Lower lobe of right lung (tissue), 2 donors: ENCODE data around the gene NPEPL1. TPM values are rescaled to one million over a fixed set of nuclear protein-coding genes. Genes with fewer than 3 reads are reported as not detected.
"Not testable (repeated sequence)": the region's sequence is repeated elsewhere in the genome, so short reads cannot be mapped to it uniquely, and the experiment has no call there.

Experiments
- ATAC-seq, 2 donors: fragments of 200-7000 bp; cut with Tn5 transposase; one replicate each; pipeline ENCODE4 v1.9.1; 2020 to 2022; ENCODE audit warnings: mild to moderate bottlenecking in 2 of 2, moderate library complexity in 2 of 2
- DNase-seq: peaks from one replicate; pipeline ENCODE4 v3.0.0-alpha.2; 2020
- H3K27ac ChIP-seq: fragments of 200-600 bp; one replicate; pipeline ENCODE4 v1.8.0; 2022
- H3K27me3 ChIP-seq: fragments of 200-600 bp; one replicate; pipeline ENCODE4 v1.8.0; 2022; ENCODE audit warnings: low read depth
- H3K36me3 ChIP-seq: fragments of 200-600 bp; one replicate; pipeline ENCODE4 v1.8.0; 2022; ENCODE audit warnings: mild to moderate bottlenecking
- H3K4me1 ChIP-seq: fragments of 200-600 bp; one replicate; pipeline ENCODE4 v1.8.0; 2022
- H3K4me3 ChIP-seq: fragments of 200-600 bp; one replicate; pipeline ENCODE4 v1.8.0; 2022; ENCODE audit warnings: mild to moderate bottlenecking
- H3K9me3 ChIP-seq: fragments of 200-600 bp; one replicate; pipeline ENCODE4 v1.8.0; 2022
- intact Hi-C: fragments of 100-400 bp; cut with DNase I; formaldehyde crosslinking; loops from one replicate; pipeline ENCODE4 v1.11.0; 2022
- total RNA-seq: library from RNA; stranded (reverse); fragmentation: NEBNext Ultra II Directional; extraction: Animal tissue kit (Norgen Biotek cat#: 25700); gene quantifications from one replicate; pipeline ENCODE4 v1.2.1, GENCODE V29; 2021
- TF ChIP-seq, protein P1 (sequence below): fragments of 200-600 bp; IDR thresholded peaks from one replicate; pipeline ENCODE4 v1.8.0; 2022; ENCODE audit warnings: antibody characterized with exemption, mild to moderate bottlenecking
- donor health status: DM: no; HTN: yes; CAD: no; lungs with severe emphysema.

The NPEPL1 gene
- total RNA-seq, 1 donor from 2014 or later, result 40.6 TPM

GRCh38 chr20:58755062-58755697 is 62.6 kb downstream of the NPEPL1 start:
- intact Hi-C loops, result no loop called here
- no peak for ATAC-seq
- H3K36me3 ChIP-seq, result no peaks in the 10 kb centered on the region
- no peak overlapping the region for H3K4me3 ChIP-seq
- no peaks in the 10 kb centered on the region for H3K9me3 ChIP-seq
- TF ChIP-seq, protein P1, sequence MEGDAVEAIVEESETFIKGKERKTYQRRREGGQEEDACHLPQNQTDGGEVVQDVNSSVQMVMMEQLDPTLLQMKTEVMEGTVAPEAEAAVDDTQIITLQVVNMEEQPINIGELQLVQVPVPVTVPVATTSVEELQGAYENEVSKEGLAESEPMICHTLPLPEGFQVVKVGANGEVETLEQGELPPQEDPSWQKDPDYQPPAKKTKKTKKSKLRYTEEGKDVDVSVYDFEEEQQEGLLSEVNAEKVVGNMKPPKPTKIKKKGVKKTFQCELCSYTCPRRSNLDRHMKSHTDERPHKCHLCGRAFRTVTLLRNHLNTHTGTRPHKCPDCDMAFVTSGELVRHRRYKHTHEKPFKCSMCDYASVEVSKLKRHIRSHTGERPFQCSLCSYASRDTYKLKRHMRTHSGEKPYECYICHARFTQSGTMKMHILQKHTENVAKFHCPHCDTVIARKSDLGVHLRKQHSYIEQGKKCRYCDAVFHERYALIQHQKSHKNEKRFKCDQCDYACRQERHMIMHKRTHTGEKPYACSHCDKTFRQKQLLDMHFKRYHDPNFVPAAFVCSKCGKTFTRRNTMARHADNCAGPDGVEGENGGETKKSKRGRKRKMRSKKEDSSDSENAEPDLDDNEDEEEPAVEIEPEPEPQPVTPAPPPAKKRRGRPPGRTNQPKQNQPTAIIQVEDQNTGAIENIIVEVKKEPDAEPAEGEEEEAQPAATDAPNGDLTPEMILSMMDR, result no peak
- DNase-seq, result no peak
- H3K27ac ChIP-seq, result no peak overlapping the region
- H3K27me3 ChIP-seq, result peaks cover 10% of the 10 kb centered on the region
- H3K4me1 ChIP-seq, result no peaks in the 10 kb centered on the region

DNA sequence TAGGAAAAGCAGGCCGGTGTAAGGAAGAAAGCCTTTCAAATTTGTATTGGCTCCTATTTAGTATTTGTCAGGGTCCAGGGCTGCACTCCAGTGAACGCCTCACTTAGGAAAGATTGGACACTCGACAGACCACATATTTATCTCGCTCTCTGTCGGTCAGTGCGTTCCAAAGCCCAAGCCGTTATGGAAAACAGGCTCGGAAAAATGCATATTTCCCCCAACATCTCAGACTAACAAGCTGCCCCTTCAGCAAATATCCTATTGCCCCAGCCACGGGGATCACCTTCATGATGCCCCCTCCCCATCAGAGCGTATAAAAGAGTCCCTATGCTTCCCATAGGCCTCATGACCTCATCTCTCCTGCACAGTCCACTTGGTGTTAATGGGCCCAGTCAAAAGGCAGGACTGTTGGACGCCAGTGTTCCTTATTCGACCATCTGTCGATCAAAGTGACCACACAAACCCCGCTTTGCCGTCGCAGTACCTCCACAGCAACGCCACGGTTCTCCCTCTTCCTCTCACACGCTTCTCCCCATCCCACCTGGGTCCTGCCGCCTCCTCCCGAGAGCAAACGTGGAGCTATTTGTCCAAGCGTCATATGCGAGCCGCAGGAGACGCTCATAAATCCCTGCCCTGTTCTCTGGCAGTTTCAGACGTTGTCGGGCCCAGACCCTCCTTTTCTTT is 63.3 kb downstream of the NPEPL1 start:
- no peak for DNase-seq
- H3K4me3 ChIP-seq, result no peak overlapping the region
- H3K4me1 ChIP-seq, result no peaks in the 10 kb centered on the region
- intact Hi-C loops, result no loop called here
- H3K27ac ChIP-seq, result no peak overlapping the region
- H3K36me3 ChIP-seq, result no peaks in the 10 kb centered on the region
- TF ChIP-seq, protein P1, result no peak
- peaks cover 10% of the 10 kb centered on the region for H3K27me3 ChIP-seq
- ATAC-seq, result no peak
- no peaks in the 10 kb centered on the region for H3K9me3 ChIP-seq

DNA sequence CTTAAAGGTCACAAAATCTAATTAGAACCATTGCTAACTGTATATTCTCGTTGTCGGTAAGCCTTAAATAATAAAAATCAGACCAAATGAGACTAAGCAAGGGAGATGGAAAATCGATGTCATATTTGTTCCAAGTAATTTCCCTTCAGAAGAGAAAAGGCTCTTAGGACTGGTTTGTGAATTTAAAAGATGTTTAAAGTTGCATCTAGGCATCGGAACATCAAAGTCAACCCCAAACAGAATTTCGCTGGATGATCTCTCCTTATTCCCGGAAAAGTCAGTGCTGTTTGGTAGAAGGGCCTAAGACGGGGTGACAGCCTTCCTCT is 63.8 kb downstream of the NPEPL1 start:
- H3K27me3 ChIP-seq, result peaks cover 8% of the 10 kb centered on the region
- H3K27ac ChIP-seq, result no peak overlapping the region
- TF ChIP-seq, protein P1, result no peak
- ATAC-seq (no peak), DNase-seq (no peak)
- no peaks in the 10 kb centered on the region for H3K36me3 ChIP-seq
- H3K4me3 ChIP-seq, result no peak overlapping the region
- intact Hi-C loops, result no loop called here
- H3K9me3 ChIP-seq, result no peaks in the 10 kb centered on the region
- no peaks in the 10 kb centered on the region for H3K4me1 ChIP-seq

DNA sequence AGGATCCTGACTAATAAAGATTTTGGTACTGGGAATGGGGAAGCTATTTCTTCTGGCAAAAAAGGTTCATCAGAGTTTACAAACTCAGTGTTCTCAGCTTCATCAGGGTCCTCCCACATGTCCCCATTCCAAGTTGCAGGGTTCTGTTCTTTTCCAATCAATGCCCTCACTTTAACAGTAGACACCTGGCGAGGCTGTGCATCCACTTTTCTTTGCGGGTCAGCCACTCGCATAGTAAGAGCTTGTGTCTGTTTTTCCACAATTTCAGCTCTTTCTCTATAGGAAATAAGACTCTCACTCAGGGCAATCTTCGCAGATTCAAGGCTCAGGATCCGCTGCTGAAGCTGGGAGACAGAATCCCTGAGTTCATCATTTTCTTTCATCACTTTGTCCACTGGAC is 65.0 kb downstream of the NPEPL1 start:
- ATAC-seq, DNase-seq, H3K4me1 ChIP-seq, H3K27me3 ChIP-seq, intact Hi-C loops, H3K36me3 ChIP-seq, H3K4me3 ChIP-seq, H3K27ac ChIP-seq, H3K9me3 ChIP-seq: not testable (repeated sequence)

DNA sequence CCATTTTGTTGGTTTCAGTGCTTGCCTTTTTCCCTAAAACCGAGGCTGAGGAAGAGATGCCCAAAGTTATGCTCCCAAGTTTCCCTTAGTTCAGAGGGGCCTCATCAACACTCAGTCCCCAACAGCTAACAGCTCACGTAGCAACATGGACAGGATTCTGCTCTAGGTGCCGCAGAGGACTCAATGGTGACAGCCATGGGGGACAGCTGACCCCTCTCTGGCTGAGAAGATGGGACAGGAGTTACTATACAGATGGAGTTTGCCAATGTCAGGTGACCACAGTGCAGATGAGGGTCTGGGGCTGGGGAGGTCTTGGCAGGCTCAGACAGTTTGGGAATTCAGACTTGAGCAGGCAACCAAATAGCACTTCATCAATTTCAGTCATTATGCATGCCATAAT is 67.3 kb downstream of the NPEPL1 start:
- H3K36me3 ChIP-seq, result no peaks in the 10 kb centered on the region
- TF ChIP-seq, protein P1, result no peak
- intact Hi-C loops, result no loop called here
- no peak for DNase-seq
- no peak for ATAC-seq
- no peak overlapping the region for H3K27ac ChIP-seq
- no peaks in the 10 kb centered on the region for H3K4me1 ChIP-seq
- no peaks in the 10 kb centered on the region for H3K27me3 ChIP-seq
- H3K9me3 ChIP-seq, result no peaks in the 10 kb centered on the region
- H3K4me3 ChIP-seq, result no peak overlapping the region

DNA sequence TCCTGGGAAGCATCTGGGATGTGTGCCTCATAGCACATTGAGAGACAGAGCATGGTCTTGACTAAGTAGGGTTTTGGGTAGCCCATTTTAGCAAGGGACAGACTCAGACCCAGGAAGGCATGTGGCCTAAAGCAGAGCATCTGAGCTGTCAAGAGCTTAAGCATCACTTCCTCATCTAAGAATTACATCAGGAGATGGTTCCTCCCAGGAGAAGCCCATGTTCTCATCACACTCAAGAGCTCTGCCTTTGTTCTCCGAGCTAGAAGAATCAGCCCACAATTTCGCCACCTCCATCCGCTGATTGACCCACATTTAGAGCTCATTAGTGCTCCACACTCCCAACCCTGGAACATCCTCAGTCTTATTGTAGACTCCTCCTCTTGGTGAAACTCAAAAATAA is 68.3 kb downstream of the NPEPL1 start:
- intact Hi-C loops, result no loop called here
- ATAC-seq, result no peak
- no peak for DNase-seq
- Histone ChIP-seq H3K36me3 (no peaks in the 10 kb centered on the region), H3K4me1 (no peaks in the 10 kb centered on the region), H3K9me3 (no peaks in the 10 kb centered on the region), H3K4me3 (no peak overlapping the region), H3K27me3 (no peaks in the 10 kb centered on the region), H3K27ac (no peak overlapping the region)
- TF ChIP-seq, protein P1, result no peak
